Suprapubic skin (tissue), 4 donors: ENCODE results near the gene SSNA1. TPM values are rescaled to one million over a fixed set of nuclear protein-coding genes. Genes with fewer than 3 reads are reported as not detected.
"Not testable (repeated sequence)": the region's sequence is repeated elsewhere in the genome, so short reads cannot be mapped to it uniquely, and the experiment has no call there.

Experiments
- DNase-seq, 2 donors: peaks; one replicate each; pipeline ENCODE4 v3.0.0-alpha.2; 2019; ENCODE audit warnings: low spot score in 2 of 2
- H3K27ac ChIP-seq: fragments of 200-600 bp; sonication (generic); one replicate; pipeline ENCODE4 v1.5.1; 2019
- H3K27me3 ChIP-seq: fragments of 200-600 bp; sonication (generic); one replicate; pipeline ENCODE4 v1.5.1; 2019
- H3K36me3 ChIP-seq: fragments of 200-600 bp; sonication (generic); one replicate; pipeline ENCODE4 v1.5.1; 2019
- H3K4me1 ChIP-seq: fragments of 200-600 bp; sonication (generic); one replicate; pipeline ENCODE4 v1.5.1; 2019
- H3K4me3 ChIP-seq: fragments of 200-600 bp; sonication (generic); one replicate; pipeline ENCODE4 v1.5.1; 2019; ENCODE audit warnings: mild to moderate bottlenecking
- H3K9me3 ChIP-seq: fragments of 200-600 bp; sonication (generic); one replicate; pipeline ENCODE4 v1.5.1; 2019
- EP300 ChIP-seq: sonication (generic); formaldehyde crosslinking; IDR thresholded peaks from one replicate; pipeline ENCODE4 v1.6.1; 2017; ENCODE audit warnings: antibody characterized with exemption
- POLR2A ChIP-seq, 2 donors: fragments of 450-650 bp; IDR thresholded peaks; one replicate each; pipeline ENCODE4 v1.6.1; 2017; ENCODE audit warnings: antibody characterized with exemption in 2 of 2, mild to moderate bottlenecking in 2 of 2, moderate library complexity in 2 of 2
- POLR2AphosphoS5 ChIP-seq, 3 donors: sonication (generic); formaldehyde crosslinking; IDR thresholded peaks; one replicate each; pipeline ENCODE4 v1.6.1; 2017; ENCODE audit warnings: antibody characterized with exemption in 3 of 3
- WGBS: methylation state at CpG from one replicate; pipeline ENCODE4 v1.1.5; 2018; 5-methylcytosine and 5-hydroxymethylcytosine counted together
- total RNA-seq, 4 donors: library from RNA; depleted of rRNA; stranded (reverse); fragments of >200 nt; gene quantifications; one replicate each; pipeline ENCODE4 v1.1.0, GENCODE V29; 2016
- TF ChIP-seq, protein P1 (sequence below), 2 donors: fragments of 200-600 bp in 1 of 2; fragments of 450-650 bp in 1 of 2; sonication (generic) in 1 of 2; IDR thresholded peaks; one replicate each; pipeline ENCODE4 v1.5.1; 2016 to 2019; ENCODE audit warnings: antibody characterized with exemption in 2 of 2, mild to moderate bottlenecking in 1 of 2, moderate library complexity in 1 of 2

SSNA1 gene
- total RNA-seq, 4 donors from 2014 or later: 45.9 to 72.0 (median 71.1) TPM

- Histone ChIP-seq H3K4me1 (peaks cover 58% of the 10 kb centered on the region), H3K4me3 (no peak overlapping the region), H3K36me3 (peaks cover 11% of the 10 kb centered on the region), H3K27ac (peak overlapping the region; percentile 78), H3K27me3 (peaks cover 30% of the 10 kb centered on the region), H3K9me3 (no peaks in the 10 kb centered on the region)
- DNase-seq: no peak
- TF ChIP-seq POLR2AphosphoS5 (IDR thresholded peaks at IDR 0.05) (no peak), POLR2A (IDR thresholded peaks at IDR 0.05) (no peak), EP300 (no peak)
- TF ChIP-seq, protein P1, sequence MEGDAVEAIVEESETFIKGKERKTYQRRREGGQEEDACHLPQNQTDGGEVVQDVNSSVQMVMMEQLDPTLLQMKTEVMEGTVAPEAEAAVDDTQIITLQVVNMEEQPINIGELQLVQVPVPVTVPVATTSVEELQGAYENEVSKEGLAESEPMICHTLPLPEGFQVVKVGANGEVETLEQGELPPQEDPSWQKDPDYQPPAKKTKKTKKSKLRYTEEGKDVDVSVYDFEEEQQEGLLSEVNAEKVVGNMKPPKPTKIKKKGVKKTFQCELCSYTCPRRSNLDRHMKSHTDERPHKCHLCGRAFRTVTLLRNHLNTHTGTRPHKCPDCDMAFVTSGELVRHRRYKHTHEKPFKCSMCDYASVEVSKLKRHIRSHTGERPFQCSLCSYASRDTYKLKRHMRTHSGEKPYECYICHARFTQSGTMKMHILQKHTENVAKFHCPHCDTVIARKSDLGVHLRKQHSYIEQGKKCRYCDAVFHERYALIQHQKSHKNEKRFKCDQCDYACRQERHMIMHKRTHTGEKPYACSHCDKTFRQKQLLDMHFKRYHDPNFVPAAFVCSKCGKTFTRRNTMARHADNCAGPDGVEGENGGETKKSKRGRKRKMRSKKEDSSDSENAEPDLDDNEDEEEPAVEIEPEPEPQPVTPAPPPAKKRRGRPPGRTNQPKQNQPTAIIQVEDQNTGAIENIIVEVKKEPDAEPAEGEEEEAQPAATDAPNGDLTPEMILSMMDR (IDR thresholded peaks at IDR 0.05): no peak
- WGBS: 87% methylated on average over 3 of the region's 13 CpGs
These were observed 49.6 kb downstream of the SSNA1 start for GRCh38 chr9:137237759-137238726.

GRCh38 chr9:137239541-137240200, 51.2 kb downstream of the SSNA1 start:
- Histone ChIP-seq H3K27me3 (peaks cover 14% of the 10 kb centered on the region), H3K4me3 (peak overlapping the region; percentile 88), H3K27ac (peak overlapping the region; percentile 96), H3K4me1 (peaks cover 73% of the 10 kb centered on the region), H3K36me3 (peaks cover 15% of the 10 kb centered on the region)
- not testable (repeated sequence) for DNase-seq, H3K9me3 ChIP-seq
- 50% methylated on average over 27 of the region's 27 CpGs for WGBS

Other genes with a start within 250 kb of the SSNA1 start
- gene FBXW5, start 243.9 kb upstream of the SSNA1 start, total RNA-seq: 100 to 1,000 TPM; 101 to 166 (median 142) TPM
- 1 to 10 TPM in 1 of 4 donors, not detected in 3; 2.7 TPM for gene C8G, start 243.4 kb upstream of the SSNA1 start, total RNA-seq
- 1 to 10 TPM in 1 of 4 donors, not detected in 3; 3.7 TPM for gene LCN12, start 236.4 kb upstream of the SSNA1 start, total RNA-seq
- 10 to 100 TPM in 3 of 4 donors, 1 to 10 TPM in 1; 4.3 to 31.7 (median 25.7) TPM for gene PTGDS, start 211.2 kb upstream of the SSNA1 start, total RNA-seq
- under 1 TPM in 2 of 4 donors, not detected in 2; 0.18 to 0.40 TPM for gene LCNL1, start 205.7 kb upstream of the SSNA1 start, total RNA-seq
- gene PAXX, start 196.3 kb upstream of the SSNA1 start, total RNA-seq: 10 to 100 TPM; 43.2 to 68.6 (median 61.5) TPM
- 100 to 1,000 TPM in 3 of 4 donors, 10 to 100 TPM in 1; 20.6 to 159 (median 130) TPM for gene CLIC3, start 192.1 kb upstream of the SSNA1 start, total RNA-seq
- 10 to 100 TPM; 10.4 to 44.7 (median 33.4) TPM for gene ABCA2, start 160.4 kb upstream of the SSNA1 start, total RNA-seq
- gene FUT7, start 156.6 kb upstream of the SSNA1 start, total RNA-seq: under 1 TPM in 1 of 4 donors, not detected in 3; 0.72 TPM
- gene NPDC1, start 142.5 kb upstream of the SSNA1 start, total RNA-seq: 10 to 100 TPM; 22.2 to 64.0 (median 47.3) TPM
- gene ENTPD2, start 134.6 kb upstream of the SSNA1 start, total RNA-seq: 10 to 100 TPM; 13.3 to 20.8 (median 16.7) TPM
- 10 to 100 TPM in 3 of 4 donors, 1 to 10 TPM in 1; 8.2 to 13.6 (median 13.3) TPM for gene SAPCD2, start 118.1 kb upstream of the SSNA1 start, total RNA-seq
- 10 to 100 TPM in 1 of 4 donors, 1 to 10 TPM in 3; 5.0 to 10.1 (median 6.8) TPM for gene UAP1L1, start 111.2 kb upstream of the SSNA1 start, total RNA-seq
- gene MAN1B1, start 101.7 kb upstream of the SSNA1 start, total RNA-seq: 10 to 100 TPM; 52.1 to 99.2 (median 63.1) TPM
- gene DPP7, start 73.9 kb upstream of the SSNA1 start, total RNA-seq: 100 to 1,000 TPM in 2 of 4 donors, 10 to 100 TPM in 2; 71.4 to 139 (median 96.5) TPM
- under 1 TPM in 3 of 4 donors, not detected in 1; 0.16 to 0.25 (median 0.16) TPM for gene GRIN1, start 49.5 kb upstream of the SSNA1 start, total RNA-seq
- gene LRRC26, start 18.6 kb upstream of the SSNA1 start, total RNA-seq: 10 to 100 TPM in 1 of 4 donors, 1 to 10 TPM in 3; 5.4 to 37.2 (median 7.9) TPM
- gene TMEM210, start 16.6 kb upstream of the SSNA1 start, total RNA-seq: not detected
- gene ANAPC2, start 116 bp upstream of the SSNA1 start, total RNA-seq: 10 to 100 TPM; 24.8 to 99.8 (median 54.9) TPM
- 10 to 100 TPM; 12.6 to 23.6 (median 18.7) TPM for gene TPRN, start 12.1 kb downstream of the SSNA1 start, total RNA-seq
- gene TMEM203, start 17.0 kb downstream of the SSNA1 start, total RNA-seq: 10 to 100 TPM; 25.0 to 52.4 (median 40.8) TPM
- 10 to 100 TPM; 13.4 to 21.0 (median 20.6) TPM for gene NDOR1, start 17.0 kb downstream of the SSNA1 start, total RNA-seq
- gene RNF208, start 33.6 kb downstream of the SSNA1 start, total RNA-seq: 1 to 10 TPM; 2.8 to 7.5 (median 5.2) TPM
- gene CYSRT1, start 36.5 kb downstream of the SSNA1 start, total RNA-seq: 10 to 100 TPM; 22.8 to 65.7 (median 44.2) TPM
- 1 to 10 TPM in 3 of 4 donors, under 1 TPM in 1; 0.34 to 2.0 (median 1.1) TPM for gene RNF224, start 38.8 kb downstream of the SSNA1 start, total RNA-seq
- gene SLC34A3, start 42.2 kb downstream of the SSNA1 start, total RNA-seq: under 1 TPM in 1 of 4 donors, not detected in 3; 0.34 TPM
- gene TUBB4B, start 52.6 kb downstream of the SSNA1 start, total RNA-seq: 100 to 1,000 TPM; 225 to 708 (median 639) TPM
- gene STPG3, start 62.6 kb downstream of the SSNA1 start, total RNA-seq: 1 to 10 TPM in 1 of 4 donors, not detected in 3; 1.2 TPM
- 10 to 100 TPM; 45.0 to 54.2 (median 50.9) TPM for gene NELFB, start 66.7 kb downstream of the SSNA1 start, total RNA-seq
- 1 to 10 TPM; 3.5 to 9.2 (median 4.4) TPM for gene TOR4A, start 89.0 kb downstream of the SSNA1 start, total RNA-seq
- gene NRARP, start 113.6 kb downstream of the SSNA1 start, total RNA-seq: 10 to 100 TPM; 25.3 to 69.0 (median 65.5) TPM
- 10 to 100 TPM in 3 of 4 donors, 1 to 10 TPM in 1; 7.3 to 54.0 (median 16.4) TPM for gene EXD3, start 234.5 kb downstream of the SSNA1 start, total RNA-seq
- gene NOXA1, start 234.7 kb downstream of the SSNA1 start, total RNA-seq: 1 to 10 TPM; 2.2 to 7.6 (median 4.0) TPM